Liver (tissue), 9 donors: Measurements from ENCODE around the gene CDH18. TPM values are rescaled to one million over a fixed set of nuclear protein-coding genes. Genes with fewer than 3 reads are reported as not detected.

Experiments
- DNase-seq: peaks from one replicate; pipeline ENCODE4 v3.0.0-alpha.2; 2017; ENCODE audit warnings: low spot score
- H3K27ac ChIP-seq, 2 donors: one replicate each; pipeline ENCODE4 v1.7.0; 2013; ENCODE audit warnings: inconsistent platforms in 2 of 2, low read length in 2 of 2, control low read depth in 1 of 2, low read depth in 1 of 2, mild to moderate bottlenecking in 1 of 2
- H3K27me3 ChIP-seq, 4 donors: one replicate each; pipeline versions ENCODE4 v1.6.1 to v1.7.0; 2013; ENCODE audit warnings: low read length in 3 of 4, inconsistent platforms in 1 of 4, mild to moderate bottlenecking in 1 of 4, moderate library complexity in 1 of 4; ENCODE audit not compliant: control insufficient read depth in 4 of 4, insufficient read depth in 4 of 4
- H3K36me3 ChIP-seq, 4 donors: one replicate each; pipeline versions ENCODE4 v1.6.1 to v1.7.0; 2013; ENCODE audit warnings: low read length in 3 of 4, mild to moderate bottlenecking in 3 of 4, low read depth in 1 of 4, moderate library complexity in 1 of 4; ENCODE audit not compliant: control insufficient read depth in 4 of 4, insufficient read depth in 3 of 4
- H3K4me1 ChIP-seq, 4 donors: one replicate each; pipeline versions ENCODE4 v1.6.1 to v1.7.0; 2013; ENCODE audit warnings: low read length in 3 of 4, mild to moderate bottlenecking in 3 of 4, moderate library complexity in 1 of 4; ENCODE audit not compliant: control insufficient read depth in 4 of 4, insufficient read depth in 4 of 4
- H3K4me3 ChIP-seq, 3 donors: one replicate each; pipeline versions ENCODE4 v1.6.1 to v1.7.0; 2013; ENCODE audit warnings: low read length in 3 of 3, control low read depth in 1 of 3, low read depth in 1 of 3, mild to moderate bottlenecking in 1 of 3
- H3K9ac ChIP-seq, 2 donors: one replicate each; pipeline ENCODE4 v1.7.0; 2013; ENCODE audit warnings: low read length in 2 of 2, mild to moderate bottlenecking in 2 of 2, moderate library complexity in 2 of 2, control low read depth in 1 of 2, low read depth in 1 of 2
- H3K9me3 ChIP-seq, 4 donors: one replicate each; pipeline versions ENCODE4 v1.6.1 to v1.7.0; 2013; ENCODE audit warnings: low read length in 3 of 4; ENCODE audit not compliant: control insufficient read depth in 4 of 4
- EGR1 ChIP-seq, 2 donors: IDR thresholded peaks; 2 replicates each; pipeline ENCODE4 v1.6.1; 2016 to 2018; ENCODE audit warnings: antibody characterized with exemption in 2 of 2, low read depth in 2 of 2
- FOXA1 ChIP-seq: IDR thresholded peaks from 2 replicates; pipeline ENCODE4 v1.6.1; 2016; ENCODE audit warnings: antibody characterized with exemption
- FOXA2 ChIP-seq: IDR thresholded peaks from 2 replicates; pipeline ENCODE4 v1.6.1; 2016; ENCODE audit warnings: antibody characterized with exemption
- GABPA ChIP-seq, 2 donors: IDR thresholded peaks in 1 of 2; conservative IDR thresholded peaks in 1 of 2; 2 replicates each; pipeline ENCODE4 v1.6.1; 2016; ENCODE audit warnings: antibody characterized with exemption in 2 of 2, mild to moderate bottlenecking in 1 of 2, moderate library complexity in 1 of 2
- HNF4A ChIP-seq, 2 donors: conservative IDR thresholded peaks; 2 replicates each; pipeline ENCODE4 v1.6.1; 2016; ENCODE audit warnings: antibody characterized with exemption in 2 of 2, mild to moderate bottlenecking in 2 of 2
- HNF4G ChIP-seq: IDR thresholded peaks from 2 replicates; pipeline ENCODE4 v1.6.1; 2016; ENCODE audit warnings: antibody characterized with exemption
- JUND ChIP-seq, 2 donors: IDR thresholded peaks; 2 replicates each; pipeline ENCODE4 v1.6.1; 2016; ENCODE audit warnings: antibody characterized with exemption in 2 of 2
- NR2F2 ChIP-seq: IDR thresholded peaks from 2 replicates; pipeline ENCODE4 v1.6.1; 2016; ENCODE audit warnings: antibody characterized with exemption
- RAD21 ChIP-seq, 2 donors: IDR thresholded peaks; 2 replicates each; pipeline ENCODE4 v1.6.1; 2016; ENCODE audit warnings: antibody characterized with exemption in 2 of 2, mild to moderate bottlenecking in 2 of 2
- RXRA ChIP-seq, 2 donors: IDR thresholded peaks; 2 replicates each; pipeline ENCODE4 v1.6.1; 2017 to 2018; ENCODE audit warnings: antibody characterized with exemption in 2 of 2, mild to moderate bottlenecking in 1 of 2
- SP1 ChIP-seq: IDR thresholded peaks from 2 replicates; pipeline ENCODE4 v1.6.1; 2018; ENCODE audit warnings: antibody characterized with exemption, mild to moderate bottlenecking
- TAF1 ChIP-seq: conservative IDR thresholded peaks from 2 replicates; pipeline ENCODE4 v1.6.1; 2016; ENCODE audit warnings: antibody characterized with exemption, mild to moderate bottlenecking
- YY1 ChIP-seq: IDR thresholded peaks from 2 replicates; pipeline ENCODE4 v1.6.1; 2016; ENCODE audit warnings: antibody characterized with exemption, mild to moderate bottlenecking
- WGBS: extraction: QIAGEN DNeasy Blood & Tissue Kit; methylation state at CpG from one replicate; pipeline ENCODE4 v1.1.7; 2013; 5-methylcytosine and 5-hydroxymethylcytosine counted together
- polyA plus RNA-seq, 2 donors: library from polyadenylated mRNA; stranded (reverse) in 1 of 2; unstranded in 1 of 2; fragments of 200-250 nt in 1 of 2; fragments of >200 nt in 1 of 2; fragmentation: Nextera tagmentation in 1 of 2; extraction: Ambion mirVana in 1 of 2; gene quantifications; one replicate each; pipeline versions ENCODE4 v1.2.1 to v1.2.3, GENCODE V29; 2013 to 2015
- total RNA-seq, 2 donors: library from RNA; depleted of rRNA; stranded (reverse); fragments of >200 nt; gene quantifications; one replicate each; pipeline ENCODE4 v1.2.3, GENCODE V29; 2014
- TF ChIP-seq, protein P1 (sequence below): IDR thresholded peaks from 2 replicates; pipeline ENCODE4 v1.6.1; 2016; ENCODE audit warnings: antibody characterized with exemption
- TF ChIP-seq, protein P2 (sequence below): fragments of 150-350 bp; IDR thresholded peaks from 2 replicates; pipeline ENCODE4 v1.5.1; 2017; ENCODE audit warnings: improper control_type of control experiment, low read depth, low read length; ENCODE audit not compliant: missing input control
- TF ChIP-seq, protein P3 (sequence below): IDR thresholded peaks from 2 replicates; pipeline ENCODE4 v1.6.1; 2016; ENCODE audit warnings: antibody characterized with exemption
- TF ChIP-seq, protein P4 (sequence below): IDR thresholded peaks from 2 replicates; pipeline ENCODE4 v1.6.1; 2016; ENCODE audit warnings: antibody characterized with exemption, mild to moderate bottlenecking
- TF ChIP-seq, protein P5 (sequence below): IDR thresholded peaks from 2 replicates; pipeline ENCODE4 v1.6.1; 2016; ENCODE audit warnings: antibody characterized with exemption
- donor health status: healthy.
- donor health status: healthy.
- donor health status: healthy.
- donor health status: healthy.
- donor health status: healthy.

The CDH18 gene
- total and polyA plus RNA-seq, 4 donors: 0.19 TPM; not detected in 3

DNA sequence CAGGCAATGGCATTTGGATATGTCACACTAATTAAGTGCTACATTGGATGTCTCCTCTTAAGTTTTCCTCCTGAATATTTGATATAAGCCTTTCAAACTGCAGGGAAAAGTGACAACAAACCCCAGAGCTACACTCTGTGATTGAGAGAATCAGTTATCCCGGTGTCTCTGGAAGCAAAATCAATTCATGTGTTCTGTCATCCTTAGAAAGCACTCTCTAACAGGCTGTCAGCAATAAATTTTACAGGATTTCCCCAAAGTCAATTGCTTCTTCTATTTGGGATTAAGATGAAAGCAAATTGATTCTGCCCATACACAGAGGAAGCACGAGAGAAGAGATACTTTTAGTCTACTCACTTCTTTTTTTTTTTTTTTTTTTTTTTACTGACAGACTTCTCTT is 332.4 kb downstream of the CDH18 start:
- no peak for DNase-seq
- TF ChIP-seq RAD21 (IDR thresholded peaks at IDR 0.05) (no peak), RXRA (IDR thresholded peaks at IDR 0.05) (no peak), FOXA2 (no peak), HNF4A (conservative IDR thresholded peaks at IDR 0.05) (no peak), FOXA1 (no peak), EGR1 (IDR thresholded peaks at IDR 0.05; ENCODE audit: low read depth in 2 of 2) (no peak), TAF1 (no peak), NR2F2 (no peak), SP1 (no peak), YY1 (no peak), JUND (IDR thresholded peaks at IDR 0.05) (no peak), HNF4G (no peak), GABPA (IDR thresholded peaks at IDR 0.05 in 1 of 2, conservative IDR thresholded peaks at IDR 0.05 in 1 of 2) (no peak)
- TF ChIP-seq, protein P1, sequence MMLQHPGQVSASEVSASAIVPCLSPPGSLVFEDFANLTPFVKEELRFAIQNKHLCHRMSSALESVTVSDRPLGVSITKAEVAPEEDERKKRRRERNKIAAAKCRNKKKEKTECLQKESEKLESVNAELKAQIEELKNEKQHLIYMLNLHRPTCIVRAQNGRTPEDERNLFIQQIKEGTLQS: no peak
- TF ChIP-seq, protein P2, sequence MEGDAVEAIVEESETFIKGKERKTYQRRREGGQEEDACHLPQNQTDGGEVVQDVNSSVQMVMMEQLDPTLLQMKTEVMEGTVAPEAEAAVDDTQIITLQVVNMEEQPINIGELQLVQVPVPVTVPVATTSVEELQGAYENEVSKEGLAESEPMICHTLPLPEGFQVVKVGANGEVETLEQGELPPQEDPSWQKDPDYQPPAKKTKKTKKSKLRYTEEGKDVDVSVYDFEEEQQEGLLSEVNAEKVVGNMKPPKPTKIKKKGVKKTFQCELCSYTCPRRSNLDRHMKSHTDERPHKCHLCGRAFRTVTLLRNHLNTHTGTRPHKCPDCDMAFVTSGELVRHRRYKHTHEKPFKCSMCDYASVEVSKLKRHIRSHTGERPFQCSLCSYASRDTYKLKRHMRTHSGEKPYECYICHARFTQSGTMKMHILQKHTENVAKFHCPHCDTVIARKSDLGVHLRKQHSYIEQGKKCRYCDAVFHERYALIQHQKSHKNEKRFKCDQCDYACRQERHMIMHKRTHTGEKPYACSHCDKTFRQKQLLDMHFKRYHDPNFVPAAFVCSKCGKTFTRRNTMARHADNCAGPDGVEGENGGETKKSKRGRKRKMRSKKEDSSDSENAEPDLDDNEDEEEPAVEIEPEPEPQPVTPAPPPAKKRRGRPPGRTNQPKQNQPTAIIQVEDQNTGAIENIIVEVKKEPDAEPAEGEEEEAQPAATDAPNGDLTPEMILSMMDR: no peak
- TF ChIP-seq, protein P3, sequence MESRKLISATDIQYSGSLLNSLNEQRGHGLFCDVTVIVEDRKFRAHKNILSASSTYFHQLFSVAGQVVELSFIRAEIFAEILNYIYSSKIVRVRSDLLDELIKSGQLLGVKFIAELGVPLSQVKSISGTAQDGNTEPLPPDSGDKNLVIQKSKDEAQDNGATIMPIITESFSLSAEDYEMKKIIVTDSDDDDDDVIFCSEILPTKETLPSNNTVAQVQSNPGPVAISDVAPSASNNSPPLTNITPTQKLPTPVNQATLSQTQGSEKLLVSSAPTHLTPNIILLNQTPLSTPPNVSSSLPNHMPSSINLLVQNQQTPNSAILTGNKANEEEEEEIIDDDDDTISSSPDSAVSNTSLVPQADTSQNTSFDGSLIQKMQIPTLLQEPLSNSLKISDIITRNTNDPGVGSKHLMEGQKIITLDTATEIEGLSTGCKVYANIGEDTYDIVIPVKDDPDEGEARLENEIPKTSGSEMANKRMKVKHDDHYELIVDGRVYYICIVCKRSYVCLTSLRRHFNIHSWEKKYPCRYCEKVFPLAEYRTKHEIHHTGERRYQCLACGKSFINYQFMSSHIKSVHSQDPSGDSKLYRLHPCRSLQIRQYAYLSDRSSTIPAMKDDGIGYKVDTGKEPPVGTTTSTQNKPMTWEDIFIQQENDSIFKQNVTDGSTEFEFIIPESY: no peak
- TF ChIP-seq, protein P4, sequence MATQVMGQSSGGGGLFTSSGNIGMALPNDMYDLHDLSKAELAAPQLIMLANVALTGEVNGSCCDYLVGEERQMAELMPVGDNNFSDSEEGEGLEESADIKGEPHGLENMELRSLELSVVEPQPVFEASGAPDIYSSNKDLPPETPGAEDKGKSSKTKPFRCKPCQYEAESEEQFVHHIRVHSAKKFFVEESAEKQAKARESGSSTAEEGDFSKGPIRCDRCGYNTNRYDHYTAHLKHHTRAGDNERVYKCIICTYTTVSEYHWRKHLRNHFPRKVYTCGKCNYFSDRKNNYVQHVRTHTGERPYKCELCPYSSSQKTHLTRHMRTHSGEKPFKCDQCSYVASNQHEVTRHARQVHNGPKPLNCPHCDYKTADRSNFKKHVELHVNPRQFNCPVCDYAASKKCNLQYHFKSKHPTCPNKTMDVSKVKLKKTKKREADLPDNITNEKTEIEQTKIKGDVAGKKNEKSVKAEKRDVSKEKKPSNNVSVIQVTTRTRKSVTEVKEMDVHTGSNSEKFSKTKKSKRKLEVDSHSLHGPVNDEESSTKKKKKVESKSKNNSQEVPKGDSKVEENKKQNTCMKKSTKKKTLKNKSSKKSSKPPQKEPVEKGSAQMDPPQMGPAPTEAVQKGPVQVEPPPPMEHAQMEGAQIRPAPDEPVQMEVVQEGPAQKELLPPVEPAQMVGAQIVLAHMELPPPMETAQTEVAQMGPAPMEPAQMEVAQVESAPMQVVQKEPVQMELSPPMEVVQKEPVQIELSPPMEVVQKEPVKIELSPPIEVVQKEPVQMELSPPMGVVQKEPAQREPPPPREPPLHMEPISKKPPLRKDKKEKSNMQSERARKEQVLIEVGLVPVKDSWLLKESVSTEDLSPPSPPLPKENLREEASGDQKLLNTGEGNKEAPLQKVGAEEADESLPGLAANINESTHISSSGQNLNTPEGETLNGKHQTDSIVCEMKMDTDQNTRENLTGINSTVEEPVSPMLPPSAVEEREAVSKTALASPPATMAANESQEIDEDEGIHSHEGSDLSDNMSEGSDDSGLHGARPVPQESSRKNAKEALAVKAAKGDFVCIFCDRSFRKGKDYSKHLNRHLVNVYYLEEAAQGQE: no peak
- TF ChIP-seq, protein P5, sequence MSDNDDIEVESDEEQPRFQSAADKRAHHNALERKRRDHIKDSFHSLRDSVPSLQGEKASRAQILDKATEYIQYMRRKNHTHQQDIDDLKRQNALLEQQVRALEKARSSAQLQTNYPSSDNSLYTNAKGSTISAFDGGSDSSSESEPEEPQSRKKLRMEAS: no peak
- no peaks in the 10 kb centered on the region for H3K27me3 ChIP-seq
- H3K36me3 ChIP-seq: no peaks in the 10 kb centered on the region
- no peak overlapping the region for H3K4me3 ChIP-seq
- H3K9me3 ChIP-seq: no peaks in the 10 kb centered on the region
- H3K27ac ChIP-seq: no peak overlapping the region
- H3K4me1 ChIP-seq: no peaks in the 10 kb centered on the region
- WGBS: 50% methylated on average over 2 of the region's 2 CpGs
- no peak overlapping the region for H3K9ac ChIP-seq
